HG03060 (cell line): ENCODE measurements around the gene RNU7-1.

Source experiments
- ATAC-seq: cut with Tn5 transposase; IDR thresholded peaks from one replicate; pipeline ENCODE4 v1.9.1; 2021; ENCODE audit warnings: low read depth, moderate number of reproducible peaks; ENCODE audit not compliant: unreplicated experiment

The RNU7-1 gene

GRCh38 chr12:6917491-6918231 is 26.0 kb upstream of the RNU7-1 start:
- no peak for ATAC-seq

DNA sequence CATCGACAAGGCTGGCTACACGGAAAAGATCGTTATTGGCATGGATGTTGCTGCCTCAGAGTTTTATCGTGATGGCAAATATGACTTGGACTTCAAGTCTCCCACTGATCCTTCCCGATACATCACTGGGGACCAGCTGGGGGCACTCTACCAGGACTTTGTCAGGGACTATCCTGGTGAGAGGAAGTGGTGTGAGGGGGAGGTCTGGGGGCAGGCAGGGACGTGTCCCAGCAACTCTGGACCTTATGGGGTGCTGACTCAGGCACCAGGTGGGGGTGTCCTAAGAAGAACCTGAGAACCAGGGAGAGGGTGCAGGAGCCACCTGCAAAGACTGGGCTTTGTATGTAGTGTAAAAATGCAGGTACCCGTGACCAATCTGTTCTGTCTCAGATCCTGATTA is 24.0 kb upstream of the RNU7-1 start:
- ATAC-seq, result no peak

DNA sequence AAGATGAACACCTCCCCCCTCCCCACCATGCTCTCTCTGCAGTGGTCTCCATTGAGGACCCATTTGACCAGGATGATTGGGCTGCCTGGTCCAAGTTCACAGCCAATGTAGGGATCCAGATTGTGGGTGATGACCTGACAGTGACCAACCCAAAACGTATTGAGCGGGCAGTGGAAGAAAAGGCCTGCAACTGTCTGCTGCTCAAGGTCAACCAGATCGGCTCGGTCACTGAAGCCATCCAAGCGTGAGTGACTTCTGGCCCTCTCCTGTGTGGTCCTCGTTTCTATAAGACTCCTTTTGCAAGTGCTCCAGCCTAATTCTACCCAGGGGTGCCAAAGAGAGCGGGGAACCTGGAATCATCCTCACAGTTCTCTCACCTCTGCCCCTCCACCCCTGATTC is 22.1 kb upstream of the RNU7-1 start:
- ATAC-seq, result no peak

DNA sequence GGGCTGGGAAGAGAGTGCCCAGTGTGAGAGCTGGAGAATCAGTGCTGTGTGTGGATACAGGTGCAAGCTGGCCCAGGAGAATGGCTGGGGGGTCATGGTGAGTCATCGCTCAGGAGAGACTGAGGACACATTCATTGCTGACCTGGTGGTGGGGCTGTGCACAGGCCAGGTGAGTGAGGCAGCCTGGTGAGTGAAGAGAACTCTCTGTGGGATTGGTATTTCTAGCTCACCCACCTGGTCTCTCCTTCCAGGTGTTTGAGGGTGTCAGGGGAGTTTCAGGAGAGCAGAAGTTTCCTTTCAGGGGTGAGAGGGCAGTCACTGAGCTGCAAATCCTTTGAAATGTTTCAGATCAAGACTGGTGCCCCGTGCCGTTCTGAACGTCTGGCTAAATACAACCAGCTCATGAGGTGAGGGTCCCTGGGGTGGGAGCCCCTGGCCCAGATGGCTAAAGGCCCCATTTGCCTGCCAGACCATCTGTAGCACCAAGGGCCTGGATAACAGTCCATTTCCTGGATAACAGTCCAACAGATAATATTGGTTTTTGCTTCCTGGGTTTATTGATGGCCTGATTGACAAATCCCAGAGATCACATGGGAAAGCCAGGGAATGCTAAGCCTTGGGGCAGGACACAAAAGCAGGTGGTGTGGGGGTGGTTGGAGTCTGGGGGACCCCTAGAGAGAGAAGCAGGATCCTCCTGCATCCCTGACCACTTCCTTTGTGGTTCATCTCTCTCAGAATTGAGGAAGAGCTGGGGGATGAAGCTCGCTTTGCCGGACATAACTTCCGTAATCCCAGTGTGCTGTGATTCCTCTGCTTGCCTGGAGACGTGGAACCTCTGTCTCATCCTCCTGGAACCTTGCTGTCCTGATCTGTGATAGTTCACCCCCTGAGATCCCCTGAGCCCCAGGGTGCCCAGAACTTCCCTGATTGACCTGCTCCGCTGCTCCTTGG is 21.3 kb upstream of the RNU7-1 start:
- ATAC-seq, result no peak

DNA sequence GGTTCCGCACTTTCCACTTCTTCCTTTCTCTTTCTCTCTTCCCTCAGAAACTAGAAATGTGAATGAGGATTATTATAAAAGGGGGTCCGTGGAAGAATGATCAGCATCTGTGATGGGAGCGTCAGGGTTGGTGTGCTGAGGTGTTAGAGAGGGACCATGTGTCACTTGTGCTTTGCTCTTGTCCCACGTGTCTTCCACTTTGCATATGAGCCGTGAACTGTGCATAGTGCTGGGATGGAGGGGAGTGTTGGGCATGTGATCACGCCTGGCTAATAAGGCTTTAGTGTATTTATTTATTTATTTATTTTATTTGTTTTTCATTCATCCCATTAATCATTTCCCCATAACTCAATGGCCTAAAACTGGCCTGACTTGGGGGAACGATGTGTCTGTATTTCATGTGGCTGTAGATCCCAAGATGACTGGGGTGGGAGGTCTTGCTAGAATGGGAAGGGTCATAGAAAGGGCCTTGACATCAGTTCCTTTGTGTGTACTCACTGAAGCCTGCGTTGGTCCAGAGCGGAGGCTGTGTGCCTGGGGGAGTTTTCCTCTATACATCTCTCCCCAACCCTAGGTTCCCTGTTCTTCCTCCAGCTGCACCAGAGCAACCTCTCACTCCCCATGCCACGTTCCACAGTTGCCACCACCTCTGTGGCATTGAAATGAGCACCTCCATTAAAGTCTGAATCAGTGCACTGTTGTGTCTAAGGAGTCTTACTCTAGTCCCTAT is 20.4 kb upstream of the RNU7-1 start:
- no peak for ATAC-seq

DNA sequence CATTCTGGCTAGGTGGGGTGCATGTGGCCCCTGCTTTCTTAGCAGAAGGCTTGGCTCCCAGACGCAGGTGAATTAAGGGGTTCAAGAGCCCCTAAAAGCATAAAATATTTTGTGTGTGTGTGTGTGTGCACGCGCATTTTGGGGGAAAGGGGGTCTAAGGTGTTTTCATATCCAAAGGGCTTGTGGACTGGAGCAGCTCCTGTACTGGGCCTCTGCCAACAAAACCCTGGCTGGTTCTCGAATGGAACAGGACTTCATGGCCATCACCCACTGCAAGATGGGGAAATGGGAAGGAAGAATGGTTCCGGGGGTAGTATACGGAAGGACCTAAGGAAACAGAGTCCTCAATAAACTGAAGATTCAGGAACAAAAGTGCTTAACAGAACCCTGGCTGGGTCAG is 19.8 kb upstream of the RNU7-1 start:
- no peak for ATAC-seq

GRCh38 chr12:6925239-6925539 is 18.4 kb upstream of the RNU7-1 start:
- no peak for ATAC-seq

GRCh38 chr12:6925540-6926279 is 17.9 kb upstream of the RNU7-1 start:
- ATAC-seq, result no peak

- no peak for ATAC-seq
Measured at GRCh38 chr12:6927379-6928021, 16.1 kb upstream of the RNU7-1 start, which contains the start of gene ATN1. Gene ATN1 (plus strand): TSS chr12:6927959. CDS start chr12:6934002, 6,043 bp downstream.

DNA sequence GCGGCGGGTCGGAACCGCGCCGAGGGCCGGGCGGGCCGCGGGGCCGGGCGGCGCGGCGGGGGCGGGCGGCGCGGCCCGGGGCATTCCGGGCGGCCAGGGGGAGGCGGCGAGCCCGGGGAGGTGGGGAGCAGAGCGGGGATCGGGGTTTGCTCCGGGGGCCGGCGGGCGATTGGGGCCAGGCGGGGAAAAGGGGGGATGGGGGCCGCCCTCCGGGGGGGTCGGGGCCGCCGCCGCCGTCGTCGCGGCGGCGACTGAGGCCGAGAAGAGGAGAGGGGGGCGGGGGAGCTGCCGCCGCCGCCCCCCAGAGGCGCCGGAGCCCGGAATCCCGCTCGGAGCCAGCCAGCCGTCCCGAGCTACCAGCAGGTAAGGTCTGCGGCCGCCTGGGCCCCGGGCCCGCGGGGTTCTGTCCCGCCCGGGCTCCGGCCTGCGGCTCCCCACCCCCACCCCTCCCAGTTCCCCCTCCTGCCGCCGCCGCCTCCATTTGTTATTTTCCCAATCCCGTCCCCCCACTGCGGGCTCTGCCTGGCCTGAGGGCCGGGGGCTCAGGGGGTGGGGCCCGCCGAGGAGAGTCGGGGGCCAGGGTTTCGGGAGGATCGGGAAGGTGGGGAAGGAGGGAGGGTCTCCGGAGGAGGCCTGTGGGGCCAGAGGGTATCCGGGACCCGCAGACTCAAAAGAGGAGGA is 15.5 kb upstream of the RNU7-1 start:
- ATAC-seq, result no peak

GRCh38 chr12:6928703-6929407 is 14.8 kb upstream of the RNU7-1 start:
- no peak for ATAC-seq

DNA sequence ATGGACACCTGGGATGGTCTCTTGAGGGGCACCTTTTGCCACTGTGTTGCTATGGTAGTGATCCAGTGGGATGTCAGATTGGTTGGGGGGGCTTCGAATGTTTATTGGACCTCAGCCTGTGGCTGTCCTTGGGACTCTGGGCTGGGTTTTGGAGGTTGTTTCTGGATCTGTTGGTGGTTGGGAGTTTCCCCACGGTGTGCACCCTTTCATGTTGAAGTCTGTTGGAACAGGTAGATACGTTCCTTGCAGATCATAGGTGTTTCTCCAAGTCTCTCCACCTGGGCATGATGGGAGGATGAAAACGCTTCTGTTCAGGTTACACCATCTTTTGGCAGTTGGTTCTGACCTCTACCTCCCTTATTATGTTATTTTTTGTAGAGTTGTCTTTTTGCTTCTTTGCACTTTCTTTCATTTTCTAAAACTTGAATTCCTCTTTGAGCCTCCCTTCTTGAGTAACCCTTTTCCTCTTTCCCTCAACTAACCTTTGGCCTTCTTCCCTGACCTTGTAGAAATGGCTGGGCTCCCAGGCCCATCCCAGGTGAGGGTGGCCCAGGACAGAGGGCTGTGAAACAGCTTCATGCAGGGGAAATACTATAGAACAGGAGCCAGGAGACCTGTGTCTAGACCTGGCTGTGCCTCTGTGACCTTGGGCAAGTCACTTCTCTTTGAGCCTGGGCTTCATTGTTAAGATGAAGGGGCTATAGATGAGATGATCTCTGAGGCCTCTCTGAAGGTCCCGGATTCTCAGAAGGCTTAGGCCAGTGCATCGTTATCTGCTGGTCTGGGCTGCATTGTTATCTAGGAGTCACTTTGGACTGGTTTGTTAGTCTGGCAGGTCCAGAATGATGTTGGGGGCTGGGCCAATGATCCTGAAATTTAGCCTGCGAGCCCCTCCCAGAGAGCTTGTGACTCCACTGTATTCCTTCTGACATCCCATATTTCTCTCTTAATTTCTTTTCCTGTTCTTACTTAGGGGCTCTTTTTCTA is 13.9 kb upstream of the RNU7-1 start:
- no peak for ATAC-seq

- ATAC-seq, result no peak
Measured at GRCh38 chr12:6932766-6933165, 10.8 kb upstream of the RNU7-1 start.

- no peak for ATAC-seq
Measured at GRCh38 chr12:6934110-6934509, 9.5 kb upstream of the RNU7-1 start.

- ATAC-seq, result no peak
Measured at GRCh38 chr12:6935371-6936193, 8.0 kb upstream of the RNU7-1 start.

GRCh38 chr12:6936194-6936635 is 7.4 kb upstream of the RNU7-1 start:
- ATAC-seq, result no peak
